Uterus (tissue), 4 donors: ENCODE results near the gene PTPRH. TPM values are rescaled to one million over a fixed set of nuclear protein-coding genes. Genes with fewer than 3 reads are reported as not detected.

Experiments
- DNase-seq, 2 donors: peaks; one replicate each; pipeline ENCODE4 v3.0.0-alpha.2; 2019 to 2020
- H3K27ac ChIP-seq, 2 donors: fragments of 200-600 bp; sonication (generic); 1 replicate in 1 of 2; 2 replicates in 1 of 2; pipeline ENCODE4 v1.5.1; 2016 to 2018
- H3K27me3 ChIP-seq, 2 donors: fragments of 200-600 bp; sonication (generic); one replicate each; pipeline ENCODE4 v1.5.1; 2018 to 2019; ENCODE audit warnings: control low read depth in 1 of 2
- H3K36me3 ChIP-seq, 2 donors: fragments of 200-600 bp; sonication (generic); one replicate each; pipeline ENCODE4 v1.5.1; 2019; ENCODE audit warnings: control low read depth in 1 of 2
- H3K4me1 ChIP-seq, 2 donors: fragments of 200-600 bp; sonication (generic); one replicate each; pipeline ENCODE4 v1.5.1; 2018 to 2019; ENCODE audit warnings: control low read depth in 1 of 2
- H3K4me3 ChIP-seq, 2 donors: fragments of 200-600 bp; sonication (generic); 1 replicate in 1 of 2; 2 replicates in 1 of 2; pipeline ENCODE4 v1.5.1; 2018 to 2019; ENCODE audit warnings: mild to moderate bottlenecking in 1 of 2
- H3K9me3 ChIP-seq, 2 donors: fragments of 200-600 bp; sonication (generic); one replicate each; pipeline ENCODE4 v1.5.1; 2019; ENCODE audit warnings: control low read depth in 1 of 2
- CTCF ChIP-seq, 4 experiments: fragments of 200-600 bp in 2 of 4; fragments of 450-650 bp in 2 of 4; sonication (generic) in 2 of 4; IDR thresholded peaks; one replicate each; pipeline ENCODE4 v1.5.1; 2016 to 2019; ENCODE audit warnings: antibody characterized with exemption in 4 of 4, mild to moderate bottlenecking in 2 of 4, moderate library complexity in 1 of 4
- POLR2A ChIP-seq, 2 donors: fragments of 450-650 bp; IDR thresholded peaks; one replicate each; pipeline ENCODE4 v1.6.1; 2016; ENCODE audit warnings: antibody characterized with exemption in 2 of 2, mild to moderate bottlenecking in 1 of 2, moderate library complexity in 1 of 2
- intact Hi-C: fragments of 100-400 bp; cut with DNase I; formaldehyde crosslinking; loops from one replicate; pipeline ENCODE4 v1.15.1; 2023; ENCODE audit warnings: low total_unique reads
- total RNA-seq, 4 donors: library from RNA; depleted of rRNA in 3 of 4; stranded (reverse); fragments of >200 nt in 3 of 4; gene quantifications; one replicate each; pipeline versions ENCODE4 v1.1.0 to v1.2.4, GENCODE V29; 2014 to 2023
- donor health status: DM: yes; HTN: yes; CAD: no.

Gene PTPRH
- total RNA-seq, 4 donors from 2014 or later: 0.29 to 3.8 (median 3.2) TPM; not detected in 1

DNA sequence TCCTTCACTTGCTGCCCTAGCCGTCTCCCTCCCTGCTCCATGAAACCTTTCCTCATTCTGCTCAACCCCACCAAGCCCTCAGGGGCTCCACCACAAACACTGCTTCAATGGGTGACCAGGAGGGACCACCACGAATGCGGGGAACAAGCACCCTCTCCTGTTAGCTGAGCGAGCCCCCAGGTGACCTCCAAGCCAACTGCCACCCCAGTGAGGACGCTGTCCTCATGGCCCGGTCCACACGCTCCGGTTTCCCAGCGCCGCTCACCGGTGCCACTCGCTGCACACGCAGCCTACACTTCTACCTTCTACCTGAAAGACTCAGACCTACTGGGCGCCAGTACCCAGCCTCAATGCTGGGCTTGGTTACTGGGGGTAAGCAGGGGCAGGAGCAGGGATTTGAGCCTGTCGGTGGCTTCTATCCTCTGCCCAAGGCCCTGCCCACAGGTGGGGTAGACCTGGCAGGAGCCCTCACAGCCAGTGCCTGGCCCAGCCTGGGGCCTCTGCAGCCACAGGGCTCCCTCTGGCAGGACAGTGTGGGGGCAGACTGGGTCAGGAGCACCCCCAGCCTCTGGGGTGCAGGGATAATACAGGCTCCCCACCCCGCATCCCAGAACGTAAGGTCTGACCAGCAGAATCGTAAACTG lies 20.0 kb upstream of the PTPRH start:
- intact Hi-C loops: no loop called here
- no peaks in the 10 kb centered on the region for H3K36me3 ChIP-seq

GRCh38 chr19:55228403-55229031 lies 19.2 kb upstream of the PTPRH start, which contains the start of gene TMEM86B:
Gene TMEM86B, minus strand, starts transcription at chr19:55228763. Its CDS starts 22 bp downstream, at chr19:55228741.
- intact Hi-C loops: no loop called here
- DNase-seq: no peak
- TF ChIP-seq CTCF (IDR thresholded peaks at IDR 0.05) (no peak), POLR2A (IDR thresholded peaks at IDR 0.05) (no peak)
- no peaks in the 10 kb centered on the region for H3K36me3 ChIP-seq
- H3K4me3 ChIP-seq: no peak within 1 kb of the TSS
- H3K27me3 ChIP-seq: no peaks in the 10 kb centered on the region
- no peaks in the 10 kb centered on the region for H3K4me1 ChIP-seq
- no peak within 1 kb of the TSS for H3K27ac ChIP-seq
- no peaks in the 10 kb centered on the region for H3K9me3 ChIP-seq

More for the DNA sequence above, 20.0 kb upstream of the PTPRH start:
- TF ChIP-seq CTCF (IDR thresholded peaks at IDR 0.05) (no peak), POLR2A (IDR thresholded peaks at IDR 0.05) (no peak)
- no peaks in the 10 kb centered on the region for H3K27me3 ChIP-seq
- no peak for DNase-seq
- H3K4me1 ChIP-seq: no peaks in the 10 kb centered on the region
- no peak overlapping the region for H3K4me3 ChIP-seq
- H3K27ac ChIP-seq: no peak overlapping the region
- H3K9me3 ChIP-seq: no peaks in the 10 kb centered on the region

- intact Hi-C loops: no loop called here
- H3K27ac ChIP-seq: no peak overlapping the region
These were observed 18.7 kb upstream of the PTPRH start for GRCh38 chr19:55228015-55228391.

DNA sequence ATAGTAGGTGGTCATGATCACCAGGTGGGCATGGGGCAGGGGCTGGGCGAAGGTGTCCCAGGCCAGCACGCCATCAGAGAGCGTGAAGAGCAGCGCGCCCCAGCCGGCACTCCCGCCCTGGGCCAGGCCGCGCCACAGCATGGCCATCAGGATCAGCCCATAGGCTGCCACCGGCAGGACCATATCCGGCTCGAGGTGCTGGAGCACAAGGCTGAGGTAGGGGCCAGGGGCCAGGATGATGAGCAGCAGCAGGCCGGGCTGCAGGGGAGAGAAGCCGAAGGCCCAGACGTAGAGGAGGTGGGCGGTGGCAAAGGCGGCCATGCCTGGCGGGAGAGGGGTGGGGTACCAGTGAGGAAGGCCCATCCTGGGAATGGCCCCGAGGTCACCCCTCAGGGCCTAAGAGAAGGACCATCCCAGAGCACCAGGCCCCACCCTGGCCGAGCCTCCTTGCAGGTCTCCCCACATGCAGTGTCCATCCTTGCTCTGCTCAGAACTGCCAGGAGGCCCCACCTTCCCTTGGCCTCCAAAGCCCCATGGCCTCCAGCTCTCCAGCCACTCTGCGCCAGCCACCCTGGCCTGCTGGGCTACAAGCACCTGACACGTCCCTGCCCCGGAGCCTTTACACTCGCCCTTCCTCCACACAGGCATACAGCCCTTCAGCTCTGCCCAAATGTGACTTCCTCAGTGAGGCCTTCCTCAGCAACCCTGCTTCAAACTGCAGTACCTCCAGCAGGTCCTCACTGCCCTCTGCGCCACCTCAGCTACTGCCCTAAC lies 18.1 kb upstream of the PTPRH start:
- H3K27ac ChIP-seq: no peak overlapping the region
- H3K4me1 ChIP-seq: no peaks in the 10 kb centered on the region
- no peaks in the 10 kb centered on the region for H3K27me3 ChIP-seq
- intact Hi-C loops: no loop called here
- H3K36me3 ChIP-seq: no peaks in the 10 kb centered on the region
- TF ChIP-seq CTCF (IDR thresholded peaks at IDR 0.05): no peak
- no peak for TF ChIP-seq POLR2A (IDR thresholded peaks at IDR 0.05)
- H3K4me3 ChIP-seq: no peak overlapping the region
- DNase-seq: no peak
- H3K9me3 ChIP-seq: no peaks in the 10 kb centered on the region

More at GRCh38 chr19:55228015-55228391, 18.7 kb upstream of the PTPRH start:
- Histone ChIP-seq H3K36me3 (no peaks in the 10 kb centered on the region), H3K4me3 (no peak overlapping the region), H3K9me3 (no peaks in the 10 kb centered on the region), H3K27me3 (no peaks in the 10 kb centered on the region), H3K4me1 (no peaks in the 10 kb centered on the region)
- TF ChIP-seq POLR2A (IDR thresholded peaks at IDR 0.05): no peak
- TF ChIP-seq CTCF (IDR thresholded peaks at IDR 0.05): no peak
- no peak for DNase-seq

DNA sequence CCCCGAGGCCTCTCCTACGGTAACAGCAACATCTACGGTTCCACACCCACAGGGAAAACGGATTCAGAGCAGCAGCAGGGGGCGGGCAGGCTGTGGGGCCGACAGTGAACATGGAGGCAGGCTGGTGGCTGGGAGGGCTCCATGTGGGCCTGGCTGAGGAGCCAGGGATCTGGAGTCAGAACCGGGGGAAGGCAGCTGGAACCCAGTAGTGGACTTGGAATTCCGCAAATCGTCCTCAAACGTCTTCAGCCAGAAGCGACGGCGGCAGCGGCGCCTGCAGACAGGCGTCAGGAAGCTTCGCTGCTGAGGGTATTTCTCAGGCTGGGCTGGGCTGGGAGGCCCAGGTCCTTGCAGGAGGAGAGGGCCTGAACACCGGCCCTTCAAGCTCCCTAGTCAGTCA lies 17.5 kb upstream of the PTPRH start:
- Histone ChIP-seq H3K4me1 (no peaks in the 10 kb centered on the region), H3K36me3 (no peaks in the 10 kb centered on the region), H3K27ac (no peak overlapping the region), H3K9me3 (no peaks in the 10 kb centered on the region), H3K27me3 (no peaks in the 10 kb centered on the region), H3K4me3 (no peak overlapping the region)
- no peak for DNase-seq
- TF ChIP-seq CTCF (IDR thresholded peaks at IDR 0.05): no peak
- TF ChIP-seq POLR2A (IDR thresholded peaks at IDR 0.05): no peak
- intact Hi-C loops: no loop called here
